HG03457 (cell line): ENCODE data around the gene ANXA10.
"Not testable (repeated sequence)": the region's sequence is repeated elsewhere in the genome, so short reads cannot be mapped to it uniquely, and the experiment has no call there.

Source experiments
- ATAC-seq: cut with Tn5 transposase; IDR thresholded peaks from one replicate; pipeline ENCODE4 v1.9.1; 2021; ENCODE audit warnings: moderate number of reproducible peaks; ENCODE audit not compliant: unreplicated experiment

The ANXA10 gene

DNA sequence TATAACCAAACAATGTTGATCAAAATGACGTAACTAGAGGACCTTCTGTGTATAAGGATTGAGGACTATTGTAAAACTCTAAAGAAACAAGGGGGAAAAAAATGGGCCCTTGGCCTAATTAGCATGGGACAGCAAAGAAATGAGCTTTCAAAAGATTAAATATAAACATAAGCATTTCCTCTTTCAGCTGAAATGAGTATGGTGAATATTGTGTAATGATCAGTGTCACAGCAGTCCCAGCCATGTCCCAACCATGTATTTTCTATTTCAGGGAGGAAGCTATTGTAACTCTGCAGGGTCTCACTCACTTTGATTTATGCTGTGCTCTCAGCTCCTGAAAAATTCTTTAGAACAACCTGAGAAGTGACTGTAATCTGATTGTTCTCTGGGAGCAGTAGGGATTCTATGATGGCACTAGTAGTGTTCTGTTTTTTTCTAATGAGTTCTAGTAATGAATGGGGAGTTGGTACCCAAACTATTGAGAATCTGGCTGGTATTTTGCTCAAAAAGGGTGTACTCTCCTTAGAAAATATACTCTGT, 25.8 kb downstream of the ANXA10 start:
- no peak for ATAC-seq

DNA sequence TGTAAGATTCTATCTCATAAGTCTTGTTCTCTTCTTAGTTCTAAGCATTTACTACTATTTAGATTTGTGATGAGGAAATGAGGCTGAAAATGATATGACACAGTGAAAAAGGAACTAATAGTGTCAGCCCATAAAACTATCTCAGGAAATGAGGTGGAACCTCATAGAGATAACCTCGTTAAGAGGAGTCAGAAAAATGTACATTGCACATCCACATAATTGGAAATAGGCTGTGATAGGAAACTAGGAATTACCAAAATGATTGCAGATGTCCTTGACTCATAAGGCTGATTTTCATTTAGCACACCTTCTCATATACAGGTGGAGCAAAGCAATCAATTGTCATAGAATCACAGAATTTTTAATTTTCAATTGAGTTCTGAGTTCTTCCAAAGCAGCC, 26.8 kb downstream of the ANXA10 start:
- no peak for ATAC-seq

DNA sequence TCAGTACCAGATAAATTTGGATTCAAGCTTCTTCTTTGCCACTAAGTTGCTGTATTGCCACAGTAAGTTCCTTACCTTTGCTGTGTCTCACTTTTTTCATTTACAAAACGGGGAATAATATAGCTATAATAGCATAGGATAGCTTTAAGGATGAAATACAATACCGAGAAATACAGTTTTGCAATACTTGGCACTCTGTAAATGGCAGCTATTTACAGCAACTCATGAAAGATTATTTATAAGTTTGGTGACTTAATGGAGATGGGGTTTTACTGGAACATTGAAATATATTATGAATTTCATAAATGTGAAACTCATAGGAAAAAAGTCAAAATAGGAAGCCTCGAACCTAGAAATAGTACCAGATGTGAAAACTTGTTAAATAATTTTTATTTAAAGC, 27.6 kb downstream of the ANXA10 start:
- no peak for ATAC-seq

DNA sequence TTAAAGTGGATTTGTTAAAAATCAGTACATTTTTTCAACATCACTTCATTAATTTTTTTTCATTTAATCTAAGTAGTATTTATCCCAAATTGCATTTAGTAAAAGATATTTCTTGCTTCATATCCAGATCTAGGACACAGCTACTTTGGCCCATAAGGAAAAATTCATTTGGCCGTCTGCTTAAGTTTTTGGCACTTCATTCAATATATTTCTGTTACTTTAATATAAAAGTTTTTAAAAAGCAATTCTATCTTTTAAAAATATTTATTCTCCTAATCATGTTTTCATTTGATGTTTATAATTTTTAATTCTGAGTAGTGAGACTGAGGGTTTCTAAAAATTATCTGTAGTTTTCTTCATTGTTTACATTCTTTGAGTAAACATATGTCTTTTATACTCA, 28.5 kb downstream of the ANXA10 start:
- no peak for ATAC-seq

DNA sequence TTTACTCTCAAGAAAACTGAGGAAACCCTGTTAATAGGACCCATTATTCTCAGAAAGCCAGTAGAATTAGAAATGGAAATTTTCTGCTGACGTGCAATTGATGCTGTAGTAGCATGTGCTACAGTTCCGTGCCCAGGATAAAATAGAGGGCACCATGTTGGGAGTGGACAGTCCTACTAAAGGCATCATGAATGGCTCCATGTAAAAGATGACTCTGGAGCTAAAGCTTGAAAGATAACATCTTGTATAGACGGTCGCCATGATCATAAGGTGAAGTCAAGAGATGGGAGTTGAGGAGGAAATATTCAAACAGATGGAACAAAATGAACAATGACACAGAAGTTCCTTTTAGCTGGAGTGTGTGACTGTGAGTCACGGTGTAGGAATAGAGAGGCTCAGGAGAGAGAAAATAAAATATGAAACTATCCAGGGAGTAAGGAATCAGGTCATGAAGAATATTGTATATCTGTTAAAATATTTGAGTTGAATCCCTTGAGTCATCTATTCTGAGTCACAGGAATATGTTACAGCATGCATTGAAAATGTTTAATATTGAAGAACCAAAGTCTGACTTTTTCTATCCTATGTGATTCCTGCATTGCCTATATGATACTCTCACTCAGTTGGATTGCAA, 31.8 kb downstream of the ANXA10 start:
- no peak for ATAC-seq

DNA sequence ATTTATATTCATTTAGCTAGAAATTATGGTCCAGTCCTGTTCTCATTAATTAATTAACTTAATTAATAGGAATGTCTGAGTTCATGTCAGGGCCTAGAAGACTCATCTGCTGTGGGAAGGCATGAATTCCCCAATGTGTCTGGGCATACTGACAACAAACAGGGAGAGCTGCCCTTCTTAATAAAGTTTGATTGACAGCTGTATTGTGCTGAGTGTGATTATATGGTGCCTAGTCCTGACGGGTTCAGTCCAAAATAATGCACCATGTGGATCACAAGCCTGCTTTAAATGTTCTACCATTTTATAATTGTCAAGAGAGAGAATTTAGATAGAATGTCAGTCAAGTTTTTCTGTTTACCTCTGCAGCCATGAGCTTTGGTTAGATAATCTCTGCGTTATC, 34.6 kb downstream of the ANXA10 start:
- no peak for ATAC-seq

DNA sequence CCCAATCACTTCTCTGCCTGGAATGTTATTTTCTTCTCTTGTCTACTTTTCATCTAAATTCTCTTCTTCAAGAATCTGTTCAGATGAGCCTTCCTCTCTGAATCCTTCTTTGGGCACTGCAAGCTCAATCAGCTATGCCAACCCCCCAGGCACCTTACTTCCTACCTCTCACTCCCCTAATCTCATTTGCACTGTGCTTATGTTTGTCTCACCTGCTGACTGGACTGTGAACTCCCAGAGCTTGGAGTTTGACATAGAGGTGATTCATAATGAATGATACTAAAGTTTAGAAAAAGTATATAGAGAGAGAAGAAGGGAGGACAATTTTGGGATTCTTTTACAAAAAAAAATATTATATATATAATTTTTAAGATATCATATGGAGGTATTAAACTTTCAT, 36.3 kb downstream of the ANXA10 start:
- ATAC-seq: no peak

DNA sequence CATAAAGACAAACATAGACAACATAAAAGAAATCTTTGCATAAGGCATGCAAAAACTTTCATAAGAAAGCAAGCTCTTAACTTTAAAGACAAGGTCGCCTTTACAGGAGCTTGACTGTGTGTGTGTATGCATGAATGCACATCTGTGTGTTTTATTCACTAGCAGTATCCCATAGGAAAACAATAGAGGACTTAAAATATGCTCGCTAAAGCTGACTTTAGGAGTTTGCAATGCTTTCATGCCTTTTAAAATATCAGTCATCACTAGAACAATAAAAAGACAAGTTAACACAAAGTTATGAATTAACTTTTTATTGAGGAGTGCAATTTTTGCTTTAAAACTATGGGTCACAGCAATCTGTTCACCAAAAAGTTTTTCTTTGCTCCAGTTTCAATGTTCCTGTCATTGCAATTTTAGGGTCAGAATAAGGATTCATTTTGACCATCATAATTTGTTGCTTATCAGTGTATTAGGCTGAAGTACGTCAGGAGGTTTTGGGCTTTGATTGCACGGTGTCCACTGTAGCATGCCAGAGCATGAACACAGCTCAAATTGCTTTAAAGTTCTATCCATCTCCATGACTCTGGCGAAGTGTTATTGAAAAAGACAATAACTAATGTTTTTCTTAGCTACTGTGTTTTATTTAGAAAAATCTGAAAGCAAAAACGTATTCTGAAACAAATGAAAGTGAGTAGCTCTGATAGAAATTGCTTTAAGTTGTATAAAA, 36.9 kb downstream of the ANXA10 start:
- ATAC-seq: no peak

DNA sequence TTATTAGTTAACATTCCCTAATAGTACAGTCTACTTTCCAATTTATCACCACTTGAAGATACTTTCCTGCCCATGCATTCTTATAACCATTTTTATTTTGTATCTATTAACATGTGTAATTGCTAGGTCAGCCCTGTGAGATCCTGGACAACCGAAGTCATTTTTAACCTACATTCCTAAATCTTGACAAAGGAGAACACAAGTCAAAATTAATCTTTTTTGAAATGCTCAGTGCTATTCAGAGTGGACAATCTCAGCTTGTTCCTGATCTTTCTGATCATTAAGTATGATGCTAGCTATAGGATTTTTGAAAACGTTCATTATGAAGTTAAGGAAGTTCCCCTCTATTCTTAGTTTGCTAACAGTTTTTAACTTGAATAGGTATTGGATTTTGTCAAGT, 37.5 kb downstream of the ANXA10 start:
- ATAC-seq: no peak

DNA sequence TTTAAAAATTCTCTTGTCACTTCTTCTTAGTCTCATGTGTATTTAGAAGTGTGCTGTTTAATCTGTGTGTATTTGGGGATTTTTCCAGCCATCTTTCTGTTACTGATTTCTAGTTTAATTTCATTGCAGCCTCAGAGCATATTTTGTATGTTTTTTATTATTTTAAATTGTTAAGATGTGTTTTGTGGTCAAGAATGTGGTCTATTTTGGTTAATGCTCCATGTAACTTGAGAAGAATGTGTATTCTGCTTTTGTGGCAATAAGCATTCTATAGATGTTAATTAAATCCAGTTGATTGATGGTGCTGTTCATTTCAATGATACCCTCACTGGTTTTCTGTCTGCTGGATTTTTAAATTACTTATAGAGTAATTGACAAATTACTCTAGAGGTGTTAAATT, 38.9 kb downstream of the ANXA10 start:
- no peak for ATAC-seq

DNA sequence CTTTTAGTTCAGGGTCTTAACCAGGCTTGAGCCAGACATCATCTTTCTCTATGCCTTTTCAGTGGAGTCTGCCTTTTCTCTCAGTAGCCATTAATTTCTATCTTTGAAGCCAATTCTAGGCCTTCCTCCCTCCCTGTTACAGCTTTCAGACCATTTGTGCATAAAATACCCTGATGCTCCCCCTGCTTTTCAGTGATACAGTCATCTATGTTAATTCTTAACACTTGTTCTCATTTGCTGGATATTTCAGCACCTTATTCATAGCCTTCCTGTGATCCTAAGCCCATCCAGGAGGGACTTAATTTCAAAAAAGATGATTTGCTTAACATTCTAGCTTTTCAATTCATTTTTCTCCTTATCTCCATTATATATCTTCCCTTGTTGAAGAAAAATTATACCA, 42.3 kb downstream of the ANXA10 start:
- no peak for ATAC-seq

DNA sequence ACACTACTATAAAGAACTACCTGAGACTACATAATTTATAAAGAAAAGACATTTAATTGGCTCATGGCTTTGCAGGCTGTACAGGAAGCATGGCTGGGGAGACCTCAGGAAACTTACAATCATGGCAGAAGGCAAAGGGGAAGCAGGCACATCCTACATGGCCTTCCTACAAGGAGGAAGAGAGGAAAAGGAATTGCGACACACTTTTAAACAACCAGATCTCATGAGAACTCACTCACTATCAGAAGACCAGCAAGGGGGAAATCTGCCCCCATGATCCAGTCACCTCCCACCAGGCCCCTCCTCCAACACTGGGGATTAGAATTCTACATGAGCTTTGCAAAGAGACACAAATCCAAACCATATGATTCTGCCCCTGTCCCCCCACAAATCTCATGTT, 43.5 kb downstream of the ANXA10 start:
- ATAC-seq: not testable (repeated sequence)

DNA sequence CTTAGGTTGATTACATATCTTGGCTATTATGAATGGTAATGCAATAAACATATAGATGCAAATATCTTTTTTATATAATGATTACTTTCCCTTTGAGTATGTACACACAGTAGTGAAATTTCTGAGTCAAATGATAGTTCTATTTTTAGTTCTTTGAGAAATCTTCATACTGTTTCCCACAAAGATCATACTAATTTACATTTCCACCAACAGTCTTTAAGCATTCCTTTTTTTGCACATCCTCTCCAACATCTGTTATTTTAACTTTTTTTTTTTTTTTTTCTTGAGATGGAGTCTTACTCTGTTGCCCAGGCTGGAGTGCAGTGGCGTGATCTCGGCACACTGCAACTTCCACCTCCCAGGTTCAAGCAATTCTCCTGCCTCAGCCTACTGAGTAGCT, 45.4 kb downstream of the ANXA10 start:
- not testable (repeated sequence) for ATAC-seq

DNA sequence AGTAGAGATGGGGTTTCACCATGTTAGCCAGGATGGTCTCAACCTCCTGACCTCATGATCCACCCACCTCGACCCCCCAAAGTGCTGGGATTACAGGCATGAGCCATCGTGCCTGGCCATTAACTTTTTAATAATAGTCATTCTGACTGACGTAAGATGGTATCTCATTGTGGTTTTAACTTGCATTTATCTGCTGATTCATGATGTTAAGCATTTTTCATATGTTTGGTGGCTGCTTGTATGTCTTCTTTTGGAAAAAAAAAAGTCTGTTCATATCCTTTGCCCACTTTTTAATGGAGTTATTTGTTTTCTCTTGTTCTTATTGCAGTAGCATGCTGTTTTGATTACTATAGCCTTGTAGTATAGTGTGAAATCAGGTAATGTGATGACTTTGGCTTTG, 45.8 kb downstream of the ANXA10 start:
- no peak for ATAC-seq

DNA sequence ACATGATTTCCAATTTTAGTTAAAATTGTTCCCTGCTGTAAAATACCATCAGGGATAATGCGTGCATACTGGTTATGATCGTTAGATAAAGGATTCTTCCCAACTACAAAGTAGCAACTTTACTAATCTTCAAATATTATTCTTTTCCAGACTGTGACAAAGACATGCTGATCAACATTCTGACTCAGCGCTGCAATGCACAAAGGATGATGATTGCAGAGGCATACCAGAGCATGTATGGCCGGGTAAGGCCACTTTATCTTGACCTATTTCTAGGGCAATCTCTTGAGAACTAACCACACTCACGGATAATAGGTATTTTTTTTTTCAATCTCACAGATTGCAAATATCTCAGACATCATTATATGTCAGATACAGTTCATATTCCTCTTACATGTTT, 47.0 kb downstream of the ANXA10 start:
- no peak for ATAC-seq

DNA sequence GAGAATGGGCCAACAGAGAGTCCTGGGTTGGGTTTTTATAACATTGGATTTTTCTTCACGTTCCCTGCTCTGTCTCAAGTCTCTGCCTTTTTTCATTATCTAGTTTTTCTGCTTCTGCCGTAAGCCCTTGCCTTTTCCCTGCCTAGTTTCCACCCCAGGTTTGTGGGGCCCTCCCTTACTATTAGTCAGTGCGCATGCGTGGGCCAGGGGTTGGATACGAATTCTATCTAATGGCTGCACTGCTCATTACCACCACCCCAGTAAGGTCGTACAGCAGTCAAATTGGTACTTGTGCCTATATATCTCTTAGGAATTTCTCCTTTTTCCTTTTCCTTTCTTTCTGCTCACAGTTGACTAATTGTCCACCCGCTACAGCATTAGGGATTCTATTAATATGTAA, 49.4 kb downstream of the ANXA10 start:
- ATAC-seq: no peak

DNA sequence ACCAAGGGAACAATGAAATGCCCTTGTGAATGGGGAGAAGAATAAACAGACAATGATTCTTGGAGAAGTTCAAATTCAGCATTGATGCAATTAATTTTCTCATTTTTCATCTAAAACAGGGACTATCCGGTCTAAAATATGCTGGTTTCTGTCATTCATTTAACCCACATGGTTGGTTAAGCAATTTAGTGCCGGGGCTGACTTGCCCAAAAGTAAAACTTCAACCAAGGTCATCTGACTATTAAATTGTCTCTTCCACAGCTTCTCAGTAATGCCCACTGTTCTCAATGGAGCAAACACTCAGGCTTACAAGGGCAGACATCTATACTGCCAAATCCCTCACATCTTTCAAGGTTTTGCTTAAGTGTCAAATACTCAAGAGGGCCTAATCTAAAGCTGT, 51.3 kb downstream of the ANXA10 start:
- no peak for ATAC-seq

DNA sequence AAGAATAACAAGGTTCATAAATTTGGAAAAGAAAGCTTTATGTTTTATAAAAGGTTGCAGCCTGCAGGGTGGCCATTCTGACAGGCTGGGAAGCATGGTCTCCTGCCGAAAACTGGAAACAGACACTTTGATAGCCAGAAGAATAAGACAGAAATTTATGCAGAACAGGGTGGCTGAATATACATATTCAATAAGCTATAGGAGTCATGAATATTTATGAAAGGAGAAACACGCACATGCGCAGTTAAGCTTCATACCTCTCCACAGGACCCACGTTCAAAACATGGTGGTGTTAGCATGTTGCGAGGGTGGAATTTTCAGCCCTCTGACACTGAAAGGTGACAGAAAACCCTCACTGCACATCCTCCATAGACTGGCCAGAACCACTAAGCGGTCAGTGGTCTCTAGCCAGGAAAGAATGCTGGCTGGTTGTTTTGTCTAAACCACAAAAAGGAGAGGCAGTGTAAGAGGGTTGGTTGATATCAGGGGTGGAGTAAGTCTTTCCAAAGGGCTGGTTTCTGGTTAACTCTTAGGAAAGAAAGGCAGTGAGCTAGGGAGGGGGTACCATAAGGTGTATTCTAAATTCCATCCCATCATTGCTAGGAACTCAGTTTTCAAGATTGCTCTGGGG, 58.2 kb downstream of the ANXA10 start:
- no peak for ATAC-seq

DNA sequence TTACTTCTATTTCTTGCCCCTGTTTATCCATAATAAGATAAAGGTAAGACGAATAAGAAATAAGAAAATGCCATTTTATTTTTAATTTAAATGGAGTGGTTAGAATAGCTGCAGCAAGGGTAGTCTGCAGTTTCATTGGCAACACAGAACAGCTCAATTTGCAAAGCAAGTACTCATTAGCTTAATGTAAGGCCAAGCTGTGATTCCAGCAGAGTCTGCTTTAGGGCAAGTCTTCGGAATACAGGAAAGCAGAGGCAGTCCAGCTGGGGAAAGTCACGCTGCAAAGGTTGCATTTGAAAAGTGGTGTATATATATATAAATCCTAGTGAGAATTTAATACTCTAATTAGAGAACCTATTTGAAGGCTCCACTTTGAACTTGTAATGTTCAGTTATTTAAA, 59.0 kb downstream of the ANXA10 start:
- no peak for ATAC-seq

DNA sequence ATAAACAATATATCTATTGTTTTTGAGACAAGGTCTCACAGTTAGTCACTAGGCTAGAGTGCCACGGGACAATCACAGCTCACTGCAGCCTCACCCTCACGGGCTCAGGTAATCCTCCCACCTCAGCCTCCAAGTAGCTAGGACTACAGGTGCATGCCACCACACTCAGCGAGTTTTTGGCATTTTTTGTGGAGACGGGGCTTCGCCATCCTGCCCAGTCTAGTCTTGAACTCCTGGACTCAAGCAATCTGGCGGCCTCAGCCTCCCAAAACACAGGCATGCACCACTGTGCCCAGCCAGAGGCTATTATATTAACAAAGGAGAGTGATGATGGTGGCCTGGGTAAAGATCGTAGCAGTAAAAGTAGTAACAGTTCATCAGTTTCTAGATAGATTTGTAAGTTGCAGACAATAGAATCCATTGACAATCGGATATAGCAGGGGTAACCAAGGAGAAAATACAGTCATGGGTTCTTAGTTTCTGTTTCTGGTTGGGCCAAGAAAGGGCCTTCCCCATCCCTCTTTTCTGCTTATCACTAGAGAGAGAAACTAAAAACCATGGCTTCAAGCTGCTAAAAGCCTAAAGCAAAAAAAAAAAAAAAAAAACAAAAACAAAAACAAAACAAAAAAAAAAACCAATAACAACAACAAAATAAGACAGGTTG, 60.6 kb downstream of the ANXA10 start:
- ATAC-seq: no peak

DNA sequence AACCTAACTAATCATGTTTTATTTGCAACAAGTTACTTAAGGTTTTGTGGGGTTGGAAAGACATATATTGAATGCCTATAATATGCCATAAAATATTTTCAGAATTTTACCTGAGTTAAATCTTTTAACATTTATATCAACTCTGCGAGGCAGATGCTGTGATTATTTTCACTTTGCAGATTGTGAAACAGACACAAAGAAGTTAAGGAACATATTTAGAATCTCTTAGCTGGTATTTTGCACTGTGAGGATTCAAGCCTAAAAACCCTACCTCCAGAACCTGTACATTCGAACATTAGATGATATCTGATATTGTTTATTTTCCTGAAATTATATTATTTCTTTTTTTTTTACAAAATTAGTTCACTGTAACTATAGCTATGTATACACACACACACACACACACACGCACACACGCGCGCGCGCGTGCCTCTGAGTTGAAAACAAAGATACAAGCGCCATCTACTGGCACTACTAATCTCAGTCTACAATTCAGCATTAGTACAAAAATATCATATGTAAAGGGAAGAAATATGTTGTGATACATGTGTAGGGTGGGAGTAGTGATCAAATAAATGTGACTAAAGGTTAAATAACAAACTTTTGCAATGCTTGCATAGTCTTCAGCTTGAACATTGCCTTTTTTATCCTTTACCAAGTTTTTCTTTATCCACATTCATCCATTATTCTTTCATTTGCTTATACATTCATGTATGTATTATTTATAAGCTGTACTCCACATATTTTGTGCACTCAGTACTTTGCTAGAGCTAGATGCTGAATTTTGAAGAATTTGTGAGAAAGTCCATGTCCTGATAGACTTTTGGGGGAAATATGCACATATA, 61.5 kb downstream of the ANXA10 start:
- peak; percentile 63 for ATAC-seq
